ENCODE results near the gene SLC18B1. TPM values are rescaled to one million over a fixed set of nuclear protein-coding genes. Genes with fewer than 3 reads are reported as not detected.
"Not testable (repeated sequence)": the region's sequence is repeated elsewhere in the genome, so short reads cannot be mapped to it uniquely, and the experiment has no call there.

The SLC18B1 gene
- total RNA-seq, 1 donor from 2014 or later, result 17.8 TPM

DNA sequence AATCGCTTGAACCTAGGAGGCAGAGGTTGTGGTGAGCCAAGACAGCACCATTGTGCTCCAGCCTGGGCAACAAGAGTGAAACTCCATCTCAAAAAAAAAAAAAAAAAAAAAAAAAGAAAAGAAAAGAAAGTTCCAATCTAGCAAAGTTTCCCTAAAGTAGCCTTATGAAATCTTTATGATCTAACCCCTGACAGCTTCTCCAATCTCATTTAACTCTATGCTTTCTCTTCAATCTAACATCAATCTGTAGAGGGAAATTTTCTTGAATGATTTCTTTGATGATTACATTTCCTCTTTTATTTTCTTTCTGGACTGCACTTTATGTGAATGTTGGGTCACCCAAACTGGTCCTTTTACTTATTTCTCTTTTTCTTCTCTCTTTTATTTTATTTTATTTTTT lies 2.2 kb upstream of the SLC18B1 start:
- DNase-seq (ENCODE audit: low spot score), result no peak

DNA sequence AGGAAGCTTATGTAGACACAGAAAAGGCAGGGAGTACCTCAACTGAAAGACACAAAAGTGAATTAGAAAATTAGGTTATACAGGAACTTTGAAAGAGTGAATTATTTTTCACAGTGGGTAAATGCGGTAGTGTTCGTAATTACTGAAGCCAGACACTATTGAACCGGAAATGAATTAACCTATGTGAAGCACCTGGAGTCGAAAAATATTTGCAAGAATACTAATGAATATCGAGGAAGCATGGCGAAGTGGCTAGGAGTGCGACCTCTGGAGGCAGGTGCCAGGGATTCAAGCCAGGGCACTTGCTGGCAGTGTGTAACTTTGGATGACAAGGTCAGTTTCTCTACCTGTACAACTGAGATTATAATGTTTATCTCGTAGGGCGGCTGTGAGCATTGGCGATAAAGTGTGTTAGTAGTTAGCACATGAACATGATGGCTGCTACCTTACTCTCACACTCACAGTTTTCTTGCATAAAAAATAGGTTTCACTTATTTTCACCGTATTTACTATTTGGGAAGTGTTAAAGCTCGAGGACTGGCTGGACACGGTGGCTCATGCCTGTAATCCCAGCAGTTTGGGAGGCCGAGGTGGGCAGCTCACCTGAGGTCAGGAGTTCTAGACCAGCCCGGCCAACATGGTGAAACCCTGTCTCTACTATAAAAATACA lies 567 bp upstream of the SLC18B1 start:
- no peak for DNase-seq (ENCODE audit: low spot score)

DNA sequence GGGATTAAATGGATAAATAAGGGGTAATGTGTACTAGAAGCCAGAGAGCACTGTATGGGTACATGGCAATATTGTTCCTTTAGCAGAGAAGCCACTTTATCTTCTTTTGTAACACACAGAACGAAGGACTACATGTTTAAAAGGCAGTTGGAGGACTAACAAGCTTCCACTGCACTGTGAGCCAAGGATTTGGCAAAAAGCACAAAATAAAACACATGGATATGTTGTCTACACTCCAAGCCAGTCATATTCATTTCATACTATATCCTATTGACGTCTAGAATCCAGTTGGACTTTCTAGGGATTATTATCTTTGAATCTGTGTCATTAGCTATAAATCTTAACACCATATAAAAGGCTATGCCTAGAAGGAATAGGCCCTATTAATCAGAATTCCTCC lies 3.0 kb downstream of the SLC18B1 start:
- DNase-seq (ENCODE audit: low spot score), result no peak

DNA sequence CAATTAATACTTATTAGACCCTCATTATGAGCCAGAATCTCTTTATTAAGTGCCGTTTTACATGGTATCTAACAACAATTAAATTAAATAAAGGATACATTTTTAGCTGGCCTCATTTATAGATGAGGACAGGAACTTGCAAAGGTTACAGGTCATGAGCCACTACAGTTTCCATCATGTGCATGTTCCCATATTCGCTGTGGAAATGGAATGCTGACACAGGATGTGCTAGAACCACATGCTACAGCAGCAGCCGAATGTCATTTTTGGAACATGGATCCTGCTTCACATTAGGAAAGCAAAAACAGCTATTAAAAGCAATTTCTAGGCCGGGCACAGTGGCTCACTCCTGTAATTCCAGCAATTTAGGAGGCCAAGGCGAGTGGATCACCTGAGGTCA lies 5.9 kb downstream of the SLC18B1 start:
- DNase-seq (ENCODE audit: low spot score), result no peak

DNA sequence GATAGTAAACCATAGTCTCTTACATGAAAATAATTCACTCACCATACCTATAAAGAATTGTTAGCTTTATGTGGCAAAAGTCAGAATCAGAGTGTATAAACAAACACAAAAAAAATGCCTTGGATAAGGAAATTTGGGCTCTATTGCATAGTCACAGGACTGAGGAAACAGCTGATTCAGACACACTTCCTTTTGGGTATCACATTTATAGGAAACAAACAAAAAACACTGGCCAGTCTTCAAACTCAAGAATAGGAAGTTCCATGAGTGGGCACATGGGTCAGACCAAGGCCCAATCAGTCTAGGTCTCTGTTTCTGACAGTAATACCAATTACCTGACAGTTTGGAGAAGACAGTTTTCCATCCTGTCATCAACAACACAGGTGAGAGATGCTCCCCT lies 8.0 kb downstream of the SLC18B1 start:
- DNase-seq (ENCODE audit: low spot score), result no peak

DNA sequence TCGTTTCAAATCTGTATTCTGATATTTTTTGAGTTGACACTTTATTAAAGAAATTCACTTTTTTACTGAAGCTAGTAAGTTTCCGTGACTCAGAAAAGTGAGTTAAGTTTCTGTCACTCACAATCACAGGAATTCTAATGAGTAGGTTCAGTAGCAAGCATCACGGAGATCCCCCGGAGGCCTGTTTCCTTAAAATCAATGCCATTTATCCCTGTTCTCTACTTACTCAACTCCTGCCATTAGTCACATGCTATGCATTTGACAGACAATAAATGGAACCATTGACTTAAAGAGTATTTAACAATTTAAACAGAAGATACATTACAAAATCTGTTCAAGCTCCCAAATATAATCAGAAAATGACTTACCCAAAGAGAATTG lies 9.1 kb downstream of the SLC18B1 start:
- no peak for DNase-seq (ENCODE audit: low spot score)

DNA sequence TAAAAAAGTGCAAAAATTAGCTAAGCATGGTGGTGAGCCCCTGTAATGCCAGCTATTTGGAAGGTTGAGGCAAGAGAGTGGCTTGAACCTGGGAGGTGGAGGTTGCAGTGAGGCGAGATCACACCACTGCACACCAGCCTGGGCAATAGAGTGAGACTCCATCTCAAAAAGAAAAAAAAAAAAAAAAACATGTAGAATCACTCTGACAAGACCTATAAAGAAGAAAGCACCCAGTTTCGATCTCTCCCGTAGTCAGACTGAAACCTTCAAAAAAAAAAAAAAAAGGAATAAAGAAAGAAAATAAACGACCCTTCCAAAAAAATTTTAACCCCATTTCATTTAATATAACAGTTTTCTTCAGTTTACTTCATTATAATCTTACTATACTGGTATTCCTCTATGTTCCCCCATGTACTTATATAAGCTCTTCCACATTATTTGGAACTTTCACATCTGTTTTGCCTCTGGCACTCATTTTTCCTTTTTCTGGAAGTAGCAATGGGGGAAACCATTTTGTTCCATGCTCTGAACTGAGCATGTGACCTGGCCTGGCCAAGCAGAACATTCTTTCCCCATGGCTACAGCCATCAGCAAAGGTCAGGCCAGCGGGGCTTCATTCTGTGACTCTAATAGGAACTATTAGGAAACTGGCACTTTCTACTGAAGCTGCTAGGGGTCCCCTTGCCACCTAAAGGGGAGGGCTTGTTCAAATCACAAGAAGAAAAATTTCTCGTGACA lies 9.6 kb downstream of the SLC18B1 start:
- no peak for DNase-seq (ENCODE audit: low spot score)

DNA sequence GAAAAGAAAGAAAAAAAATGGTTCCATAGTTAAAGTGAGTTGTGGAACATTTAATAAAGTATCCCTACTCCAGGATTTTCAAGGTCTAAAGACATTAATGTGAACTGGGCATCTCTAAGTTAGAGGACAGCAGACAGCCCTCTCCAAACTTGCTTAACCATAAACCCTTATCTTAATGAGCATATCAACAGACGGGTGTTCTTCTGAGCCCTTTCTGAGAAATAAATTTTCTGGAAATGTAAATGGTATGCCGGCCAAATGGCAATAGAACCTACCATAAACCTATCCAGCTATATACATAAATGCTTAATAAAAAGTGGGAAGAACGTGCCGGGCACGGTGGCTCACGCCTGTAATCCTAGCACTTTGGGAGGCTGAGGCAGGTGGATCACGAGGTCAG lies 12.5 kb downstream of the SLC18B1 start:
- DNase-seq (ENCODE audit: low spot score), result no peak

DNA sequence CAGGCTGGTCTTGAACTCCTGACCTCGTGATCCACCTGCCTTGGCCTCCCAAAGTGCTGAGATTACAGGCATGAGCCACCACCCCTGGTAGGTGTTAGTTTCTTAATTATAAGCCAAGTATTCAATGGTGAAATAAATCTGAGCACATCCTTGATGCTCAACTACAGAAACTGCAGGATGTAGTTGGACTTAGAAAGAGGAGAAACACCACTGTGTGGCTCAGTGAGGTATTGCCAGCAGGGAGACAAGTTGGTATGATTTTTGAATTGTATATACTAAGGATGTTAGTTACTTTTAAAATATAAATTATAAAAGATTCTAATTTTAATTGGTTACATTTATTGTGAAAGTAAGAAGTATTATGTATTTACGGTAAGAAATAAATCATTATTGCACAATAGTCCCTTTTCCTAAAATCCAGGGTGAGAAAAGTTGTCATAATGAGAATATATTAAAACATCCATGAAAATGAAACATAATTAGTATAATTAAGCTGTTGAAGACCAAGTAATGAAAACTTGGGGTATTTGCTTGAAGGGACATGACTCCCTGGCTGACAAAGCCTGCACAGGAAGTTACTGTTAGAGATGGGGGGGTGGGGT lies 17.6 kb downstream of the SLC18B1 start:
- no peak for DNase-seq (ENCODE audit: low spot score)

DNA sequence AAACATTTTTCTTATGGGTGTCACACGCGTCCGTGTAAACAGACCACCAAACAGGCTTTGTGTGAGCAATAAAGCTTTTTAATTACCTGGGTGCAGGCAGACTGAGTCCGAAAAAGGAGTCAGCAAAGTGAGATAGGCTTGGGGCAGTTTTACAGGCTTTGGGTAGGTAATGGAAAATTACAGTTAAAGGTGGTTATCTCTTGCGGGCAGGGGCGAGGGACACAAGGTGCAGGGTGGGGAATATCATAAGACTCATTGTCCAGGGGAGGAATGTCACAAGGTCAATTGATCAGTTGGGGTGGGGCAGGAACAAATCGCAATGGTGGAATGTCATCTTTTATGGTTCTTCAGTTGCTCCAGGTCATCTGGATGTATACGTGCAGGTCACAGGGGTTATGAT lies 20.6 kb downstream of the SLC18B1 start:
- DNase-seq (ENCODE audit: low spot score), result not testable (repeated sequence)

DNA sequence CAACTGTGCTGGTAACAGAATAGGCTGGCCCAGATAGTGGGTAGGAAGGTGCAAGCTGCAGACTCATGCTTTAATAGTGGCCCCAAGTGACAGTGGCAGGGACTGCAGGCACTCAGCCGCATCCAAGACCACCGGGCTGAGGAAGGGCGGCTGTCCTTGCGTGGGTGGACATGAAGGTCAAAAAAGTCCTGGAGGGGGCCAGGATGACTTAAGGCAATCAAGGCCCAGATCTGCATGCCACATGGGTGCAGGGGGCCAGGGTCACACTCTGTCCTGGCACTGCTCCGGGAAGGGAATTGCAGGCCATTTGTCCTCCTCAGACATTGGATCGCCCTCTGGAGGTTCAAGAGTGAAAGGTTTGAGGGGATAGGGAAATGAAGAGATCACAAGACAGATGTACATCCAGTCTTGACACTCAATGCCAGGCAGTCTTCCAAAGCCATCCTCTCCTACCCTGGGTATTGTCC lies 30.4 kb downstream of the SLC18B1 start:
- DNase-seq (ENCODE audit: low spot score), result no peak

DNA sequence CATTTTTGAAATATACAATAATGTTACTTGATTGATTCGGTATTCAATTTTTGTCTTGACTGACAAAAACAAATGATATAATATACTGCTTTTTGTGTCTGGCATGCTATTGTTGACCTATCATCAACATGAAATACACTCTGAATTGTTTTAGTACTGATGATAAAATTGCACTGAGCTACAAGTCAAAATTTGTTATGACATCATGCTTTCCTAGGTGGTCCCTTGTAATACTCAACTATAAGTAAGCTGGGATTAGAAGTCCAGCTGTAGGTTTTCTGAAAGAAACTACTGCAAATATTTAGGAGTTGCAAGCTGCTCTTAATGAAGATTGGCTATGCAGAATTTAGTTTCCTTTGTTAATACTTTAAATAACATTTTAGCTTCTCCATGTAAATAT lies 32.9 kb downstream of the SLC18B1 start:
- no peak for DNase-seq (ENCODE audit: low spot score)

DNA sequence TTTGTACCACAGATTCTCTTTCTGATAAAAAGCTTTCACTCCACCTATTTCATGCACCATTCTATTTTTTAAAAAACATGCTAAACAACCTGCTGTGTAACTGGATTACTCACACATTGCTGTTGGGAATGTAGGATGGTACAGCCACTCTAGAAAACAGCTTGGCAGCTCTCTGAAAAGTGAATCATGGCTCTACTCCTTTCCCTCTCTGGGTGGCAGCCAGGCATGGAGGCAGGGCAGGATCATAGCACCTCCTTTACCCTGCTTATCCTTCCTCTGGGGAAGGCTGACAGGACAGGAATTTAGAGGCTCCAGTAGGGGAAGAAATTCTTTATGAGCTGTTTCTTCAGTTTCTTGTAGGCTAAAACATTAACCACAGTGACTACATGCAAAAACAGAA lies 34.1 kb downstream of the SLC18B1 start:
- DNase-seq (ENCODE audit: low spot score), result no peak

DNA sequence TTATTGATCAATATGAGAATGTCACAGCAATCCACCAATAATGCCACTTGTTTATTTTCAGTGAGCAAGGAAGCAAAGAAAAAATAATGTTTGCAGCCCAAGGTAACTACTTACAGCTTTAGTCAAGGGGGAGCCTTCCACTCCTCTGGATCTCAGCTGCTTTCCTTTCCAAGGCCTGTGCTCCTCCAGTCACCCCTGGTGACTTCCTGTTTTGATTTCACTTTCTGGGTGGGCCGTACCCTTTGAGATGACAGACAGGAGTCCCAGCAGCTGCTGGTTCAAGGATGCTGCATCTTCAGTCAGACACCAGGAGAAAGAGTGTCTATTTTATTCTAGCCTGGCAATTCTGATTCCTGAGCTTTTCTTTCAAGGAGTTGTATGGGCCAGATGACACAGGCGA lies 35.2 kb downstream of the SLC18B1 start:
- no peak for DNase-seq (ENCODE audit: low spot score)

DNA sequence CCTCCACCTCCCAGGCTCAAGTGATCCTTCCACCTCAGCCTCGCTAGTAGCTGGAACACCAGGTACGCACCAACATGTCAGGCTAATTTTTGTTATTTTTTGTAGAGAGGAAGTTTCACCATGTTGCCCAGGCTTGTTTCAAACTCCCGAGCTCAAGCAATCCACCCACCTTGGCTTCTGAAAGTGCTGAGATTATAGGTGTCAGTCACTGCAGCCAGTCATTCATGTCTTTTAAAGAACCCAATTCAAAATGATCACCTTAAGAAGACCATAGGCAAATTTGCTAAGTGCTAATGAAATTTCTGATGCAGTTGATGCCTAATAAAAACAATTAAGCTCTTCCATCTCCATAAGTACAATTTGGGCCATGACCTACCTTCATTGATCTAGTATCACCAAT lies 38.2 kb downstream of the SLC18B1 start:
- no peak for DNase-seq (ENCODE audit: low spot score)

DNA sequence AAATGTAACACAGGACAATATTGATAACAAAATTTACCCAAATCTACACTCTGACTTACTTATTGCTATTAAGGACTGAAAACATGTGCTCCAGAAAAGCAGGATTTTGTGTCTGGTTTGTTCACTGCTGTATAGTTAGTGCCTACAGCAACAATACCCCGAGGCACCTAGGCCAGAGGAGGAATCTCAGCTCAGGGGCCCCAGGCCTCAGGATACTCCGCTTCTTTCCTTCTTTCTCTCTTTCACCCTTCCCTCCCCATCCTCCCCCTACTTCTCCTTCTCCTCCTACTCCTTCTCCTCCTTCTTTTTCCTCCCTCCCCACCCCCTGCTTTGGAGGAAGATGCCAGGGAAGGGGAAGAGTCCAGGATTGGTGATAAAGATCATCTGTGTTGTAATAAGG lies 39.7 kb downstream of the SLC18B1 start:
- DNase-seq (ENCODE audit: low spot score), result no peak

DNA sequence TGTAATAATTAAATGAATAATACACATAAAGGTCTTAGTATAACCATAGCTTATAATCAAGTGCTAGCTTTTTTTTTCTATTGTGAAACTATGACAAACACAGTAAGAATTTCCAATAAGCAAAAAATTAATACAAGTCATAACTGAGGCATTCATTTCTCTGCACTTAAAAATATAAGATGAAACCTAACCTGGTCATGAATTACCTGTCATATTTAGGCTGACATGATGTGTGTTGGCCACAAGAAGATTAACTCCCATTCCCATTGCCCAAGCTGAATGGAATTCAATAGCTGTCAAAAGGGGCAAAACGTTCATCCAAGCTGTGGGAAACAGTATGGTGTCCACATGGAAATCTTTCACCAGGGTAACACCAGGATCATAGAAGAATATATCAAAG lies 46.2 kb downstream of the SLC18B1 start:
- DNase-seq (ENCODE audit: low spot score), result no peak

DNA sequence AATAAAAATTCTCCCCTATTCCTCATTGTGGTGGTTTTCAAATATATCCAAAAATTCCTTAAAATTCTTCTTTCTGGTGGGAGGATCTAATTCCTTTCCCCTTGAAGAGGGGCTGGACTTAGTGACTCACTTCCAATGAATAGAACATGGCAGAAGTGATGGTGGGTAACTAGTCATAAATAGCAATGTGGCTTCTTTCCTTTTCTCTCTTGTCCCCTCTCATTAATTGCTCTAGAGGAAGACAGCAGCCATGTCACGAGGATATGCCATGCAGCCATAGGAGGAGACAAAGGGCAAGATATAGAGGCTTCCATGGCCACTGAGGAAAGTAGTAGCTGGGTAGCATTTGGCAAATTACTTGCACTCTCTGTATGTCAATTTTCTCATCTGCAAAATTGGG lies 46.6 kb downstream of the SLC18B1 start:
- DNase-seq (ENCODE audit: low spot score), result no peak

DNA sequence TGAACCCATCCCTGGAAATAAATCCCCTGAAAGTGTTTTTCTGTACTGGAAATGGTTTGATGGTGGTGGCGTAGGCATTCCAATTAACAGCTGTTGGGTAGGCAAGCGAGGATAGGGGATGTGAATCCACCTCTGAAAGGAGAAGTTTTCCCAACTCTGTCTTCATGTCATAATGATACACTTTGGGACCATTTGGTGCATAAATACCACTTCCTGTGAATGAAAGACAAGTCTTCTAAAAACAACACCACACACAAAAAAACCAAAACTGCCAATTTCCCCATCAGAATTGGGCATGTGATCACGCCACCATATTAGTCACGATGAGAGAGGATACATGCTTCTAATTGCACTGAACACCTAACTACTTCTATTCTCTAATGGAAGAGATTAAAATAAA lies 47.1 kb downstream of the SLC18B1 start:
- DNase-seq (ENCODE audit: low spot score), result no peak

DNA sequence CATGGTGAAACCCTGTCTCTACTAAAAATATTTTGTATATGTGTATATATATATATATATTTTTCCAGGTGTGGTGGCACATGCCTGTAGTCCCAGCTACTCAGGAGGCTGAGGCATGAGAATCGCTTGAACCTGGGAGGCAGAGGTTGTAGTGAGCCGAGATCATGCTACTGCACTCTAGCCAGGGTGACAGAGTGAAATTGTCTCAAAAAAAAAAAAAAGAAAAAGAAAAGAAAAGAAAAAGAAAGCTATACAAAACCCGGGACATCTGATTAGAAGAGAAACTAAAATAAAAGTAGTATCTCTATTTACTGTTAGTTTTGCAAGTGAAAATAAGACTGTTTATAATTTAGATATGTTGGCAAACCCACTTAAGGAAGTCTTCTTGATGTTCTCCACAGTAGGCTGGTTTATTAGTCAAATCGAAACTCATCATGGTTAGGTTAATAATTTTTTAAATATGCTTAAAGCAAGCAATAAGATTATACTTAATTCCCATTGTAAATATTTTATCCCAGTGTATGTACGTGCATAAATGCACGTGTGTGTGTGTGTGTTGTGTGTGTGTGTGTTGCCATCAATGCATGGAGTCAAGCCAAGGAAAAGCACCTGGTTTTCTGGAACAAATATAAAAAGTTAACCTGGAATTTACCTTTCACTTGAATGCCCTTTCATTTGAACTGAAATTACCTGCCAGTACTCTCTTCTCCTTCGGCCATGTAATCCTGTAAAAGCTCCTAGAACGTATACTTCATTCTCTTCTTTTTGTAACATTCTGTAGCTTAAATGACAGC lies 47.8 kb downstream of the SLC18B1 start:
- no peak for DNase-seq (ENCODE audit: low spot score)

DNA sequence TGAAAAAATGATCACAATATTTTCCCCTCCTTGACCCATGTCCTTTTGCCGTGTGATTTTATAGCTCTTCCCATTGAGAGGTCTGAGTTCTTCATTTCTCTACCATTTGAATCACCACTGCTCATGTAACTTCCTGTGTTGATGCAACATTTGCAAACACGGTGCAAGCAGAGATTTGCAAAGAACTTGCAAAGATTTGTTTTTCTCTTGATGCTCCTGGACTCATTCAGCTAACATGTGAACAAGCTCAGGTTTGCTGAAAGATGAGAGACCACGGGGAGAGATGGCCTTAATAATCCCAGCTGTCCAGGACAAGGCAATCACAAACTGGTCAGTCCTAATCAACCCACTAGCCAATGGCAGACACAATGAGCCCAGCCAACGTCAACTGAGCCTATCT lies 49.3 kb downstream of the SLC18B1 start:
- no peak for DNase-seq (ENCODE audit: low spot score)

DNA sequence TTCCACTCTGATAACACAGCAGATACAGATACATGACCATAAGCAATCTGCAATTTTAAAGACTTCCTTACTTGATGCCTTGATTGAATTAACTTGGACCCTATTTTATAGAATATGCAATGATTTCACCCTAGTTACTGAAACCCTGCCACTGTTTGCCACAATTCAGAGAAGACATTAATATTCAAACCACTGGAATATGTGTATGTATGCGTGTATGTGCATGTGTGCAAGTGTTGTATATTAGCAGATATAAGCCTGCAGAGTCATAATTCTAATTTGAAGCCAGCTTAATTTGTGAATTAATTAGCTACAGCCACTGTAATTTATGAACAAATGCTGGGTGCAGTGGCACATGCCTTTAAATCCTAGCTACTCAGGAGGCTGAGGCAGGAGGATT lies 50.0 kb downstream of the SLC18B1 start:
- DNase-seq (ENCODE audit: low spot score), result no peak

Data from mesenteric fat pad (tissue), 1 donor.